ENCODE measurements around the gene KSR1.

DNA sequence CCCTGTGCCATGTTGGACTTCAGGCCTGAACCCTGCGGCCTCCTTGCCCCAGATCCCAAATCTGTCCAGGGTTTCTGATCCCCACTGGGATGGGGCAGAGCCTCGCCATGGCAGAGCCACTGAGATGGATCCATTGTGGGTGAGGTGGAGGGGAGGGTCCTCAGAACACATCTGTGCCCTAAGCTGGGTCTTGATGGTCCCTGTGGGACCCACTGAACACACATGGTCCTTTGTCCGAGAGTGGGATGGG, 38.0 kb upstream of the KSR1 start:
- TF ChIP-seq ZC3H10 (CRISPR knock-in tag; IDR thresholded peaks at IDR 0.05), result no peak
- no peak for TF ChIP-seq TCF4 (CRISPR knock-in tag; IDR thresholded peaks at IDR 0.05; ENCODE audit: borderline replicate concordance)
- TF ChIP-seq ESRRG (CRISPR knock-in tag; IDR thresholded peaks at IDR 0.05), result no peak
- TF ChIP-seq, protein P1, sequence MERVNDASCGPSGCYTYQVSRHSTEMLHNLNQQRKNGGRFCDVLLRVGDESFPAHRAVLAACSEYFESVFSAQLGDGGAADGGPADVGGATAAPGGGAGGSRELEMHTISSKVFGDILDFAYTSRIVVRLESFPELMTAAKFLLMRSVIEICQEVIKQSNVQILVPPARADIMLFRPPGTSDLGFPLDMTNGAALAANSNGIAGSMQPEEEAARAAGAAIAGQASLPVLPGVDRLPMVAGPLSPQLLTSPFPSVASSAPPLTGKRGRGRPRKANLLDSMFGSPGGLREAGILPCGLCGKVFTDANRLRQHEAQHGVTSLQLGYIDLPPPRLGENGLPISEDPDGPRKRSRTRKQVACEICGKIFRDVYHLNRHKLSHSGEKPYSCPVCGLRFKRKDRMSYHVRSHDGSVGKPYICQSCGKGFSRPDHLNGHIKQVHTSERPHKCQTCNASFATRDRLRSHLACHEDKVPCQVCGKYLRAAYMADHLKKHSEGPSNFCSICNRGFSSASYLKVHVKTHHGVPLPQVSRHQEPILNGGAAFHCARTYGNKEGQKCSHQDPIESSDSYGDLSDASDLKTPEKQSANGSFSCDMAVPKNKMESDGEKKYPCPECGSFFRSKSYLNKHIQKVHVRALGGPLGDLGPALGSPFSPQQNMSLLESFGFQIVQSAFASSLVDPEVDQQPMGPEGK (CRISPR knock-in tag; IDR thresholded peaks at IDR 0.05; ENCODE audit: borderline replicate concordance), result no peak

Measured in SK-N-SH treated with all-trans-retinoic acid at 6 μM for 48 hours (cell line).